Left ventricle myocardium inferior (tissue), 1 donor: ENCODE measurements around the gene CUZD1. TPM values are rescaled to one million over a fixed set of nuclear protein-coding genes. Genes with fewer than 3 reads are reported as not detected.

Experiments
- DNase-seq: peaks from one replicate; pipeline ENCODE4 v3.0.0-alpha.2; 2020
- H3K27ac ChIP-seq: fragments of 200-600 bp; replicated peaks from 2 replicates; pipeline ENCODE4 v1.8.0; 2021
- H3K27me3 ChIP-seq: fragments of 200-600 bp; 2 replicates; pipeline ENCODE4 v1.8.0; 2021; ENCODE audit warnings: low read depth
- H3K36me3 ChIP-seq: fragments of 200-600 bp; 2 replicates; pipeline ENCODE4 v1.8.0; 2021
- H3K4me1 ChIP-seq: fragments of 200-600 bp; 2 replicates; pipeline ENCODE4 v1.8.0; 2021
- H3K4me3 ChIP-seq: fragments of 200-600 bp; 2 replicates; pipeline ENCODE4 v1.8.0; 2021; ENCODE audit warnings: mild to moderate bottlenecking, moderate library complexity
- H3K9me3 ChIP-seq: fragments of 200-600 bp; replicated peaks from 2 replicates; pipeline ENCODE4 v1.8.0; 2021
- intact Hi-C: fragments of 100-400 bp; cut with micrococcal nuclease; formaldehyde crosslinking; loops from one replicate; pipeline ENCODE4 v1.11.0; 2022
- total RNA-seq: library from RNA; stranded (reverse); fragmentation: NEBNext Ultra II Directional; extraction: Animal tissue kit (Norgen Biotek cat#: 25700); gene quantifications from one replicate; pipeline ENCODE4 v1.2.1, GENCODE V29; 2021
- TF ChIP-seq, protein P1 (sequence below): fragments of 200-600 bp; IDR thresholded peaks from 2 replicates; pipeline ENCODE4 v1.8.0; 2021; ENCODE audit warnings: antibody characterized with exemption, mild to moderate bottlenecking, borderline replicate concordance
- donor health status: DM: no; HTN: yes; CAD: no; lungs with severe emphysema.

The CUZD1 gene
- total RNA-seq, 1 donor from 2014 or later: 0.16 TPM

DNA sequence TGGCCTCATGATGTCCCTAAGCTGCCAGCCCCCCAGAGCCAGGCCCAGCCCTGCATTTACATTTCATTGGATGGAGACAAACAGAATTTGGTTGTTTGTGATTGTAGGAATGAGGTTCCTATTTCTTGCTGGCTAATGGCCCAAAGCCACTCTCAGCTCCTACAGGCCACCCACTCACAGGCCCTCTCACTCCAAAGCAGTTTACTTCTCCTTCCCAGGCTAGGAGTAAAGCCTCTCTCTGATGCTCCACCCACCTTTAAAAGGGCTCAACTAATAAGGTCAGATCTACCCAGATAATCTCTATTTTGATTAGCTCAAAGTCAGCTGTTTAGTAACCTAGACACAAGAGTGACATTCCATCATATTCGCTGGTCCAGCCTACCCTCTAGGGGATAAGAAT is 11.2 kb upstream of the CUZD1 start:
- DNase-seq: no peak
- no peak overlapping the region for H3K27ac ChIP-seq
- H3K4me3 ChIP-seq: no peak overlapping the region
- H3K9me3 ChIP-seq: peaks cover 12% of the 10 kb centered on the region
- no peaks in the 10 kb centered on the region for H3K27me3 ChIP-seq
- TF ChIP-seq, protein P1, sequence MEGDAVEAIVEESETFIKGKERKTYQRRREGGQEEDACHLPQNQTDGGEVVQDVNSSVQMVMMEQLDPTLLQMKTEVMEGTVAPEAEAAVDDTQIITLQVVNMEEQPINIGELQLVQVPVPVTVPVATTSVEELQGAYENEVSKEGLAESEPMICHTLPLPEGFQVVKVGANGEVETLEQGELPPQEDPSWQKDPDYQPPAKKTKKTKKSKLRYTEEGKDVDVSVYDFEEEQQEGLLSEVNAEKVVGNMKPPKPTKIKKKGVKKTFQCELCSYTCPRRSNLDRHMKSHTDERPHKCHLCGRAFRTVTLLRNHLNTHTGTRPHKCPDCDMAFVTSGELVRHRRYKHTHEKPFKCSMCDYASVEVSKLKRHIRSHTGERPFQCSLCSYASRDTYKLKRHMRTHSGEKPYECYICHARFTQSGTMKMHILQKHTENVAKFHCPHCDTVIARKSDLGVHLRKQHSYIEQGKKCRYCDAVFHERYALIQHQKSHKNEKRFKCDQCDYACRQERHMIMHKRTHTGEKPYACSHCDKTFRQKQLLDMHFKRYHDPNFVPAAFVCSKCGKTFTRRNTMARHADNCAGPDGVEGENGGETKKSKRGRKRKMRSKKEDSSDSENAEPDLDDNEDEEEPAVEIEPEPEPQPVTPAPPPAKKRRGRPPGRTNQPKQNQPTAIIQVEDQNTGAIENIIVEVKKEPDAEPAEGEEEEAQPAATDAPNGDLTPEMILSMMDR: no peak
- intact Hi-C loops: no loop called here
- peaks cover 5% of the 10 kb centered on the region for H3K36me3 ChIP-seq
- no peaks in the 10 kb centered on the region for H3K4me1 ChIP-seq

DNA sequence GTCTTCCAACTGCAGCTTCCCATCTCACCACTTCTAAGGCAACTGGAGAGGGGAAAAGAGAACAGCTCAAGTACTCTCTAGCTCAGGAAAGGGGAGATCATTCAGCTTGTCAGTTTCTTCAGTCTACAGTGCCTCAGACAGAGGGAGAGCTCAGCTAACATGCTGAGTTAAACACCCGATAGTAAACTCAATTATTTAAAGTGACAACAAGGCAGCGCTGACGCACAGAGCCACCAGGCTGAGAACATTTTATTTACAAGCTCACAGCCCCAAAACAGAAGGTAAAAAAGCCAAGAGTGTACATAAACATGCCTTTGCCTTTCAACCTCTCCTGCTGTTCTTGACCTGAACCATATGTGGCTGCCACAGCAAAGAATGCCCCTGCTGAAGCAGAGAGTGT is 10.1 kb upstream of the CUZD1 start:
- peaks cover 18% of the 10 kb centered on the region for H3K9me3 ChIP-seq
- TF ChIP-seq, protein P1: no peak
- no peak overlapping the region for H3K27ac ChIP-seq
- no peaks in the 10 kb centered on the region for H3K27me3 ChIP-seq
- H3K4me3 ChIP-seq: no peak overlapping the region
- H3K4me1 ChIP-seq: no peaks in the 10 kb centered on the region
- intact Hi-C loops: no loop called here
- DNase-seq: no peak
- peaks cover 5% of the 10 kb centered on the region for H3K36me3 ChIP-seq

DNA sequence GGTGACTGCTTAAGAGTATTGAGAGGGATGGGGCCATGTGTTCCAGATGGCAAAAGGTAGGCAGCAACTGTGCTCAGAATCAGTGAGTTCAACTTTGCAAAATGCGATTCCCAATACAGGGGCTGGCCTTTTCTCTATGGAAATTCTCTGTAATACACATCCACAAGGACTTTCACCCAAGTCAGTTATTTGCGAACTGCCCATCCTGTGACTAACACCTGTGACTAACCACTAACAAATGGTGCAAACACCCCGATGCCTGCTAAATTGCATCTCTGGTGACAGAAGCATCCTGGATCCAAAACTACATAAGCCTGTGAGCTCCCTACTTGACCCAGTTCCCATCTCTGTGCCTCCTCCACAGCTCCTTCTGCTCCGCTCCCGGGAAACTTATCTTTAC is 9.0 kb upstream of the CUZD1 start:
- Histone ChIP-seq H3K27ac (no peak overlapping the region), H3K9me3 (peaks cover 18% of the 10 kb centered on the region), H3K36me3 (peaks cover 5% of the 10 kb centered on the region), H3K4me3 (no peak overlapping the region), H3K27me3 (no peaks in the 10 kb centered on the region), H3K4me1 (no peaks in the 10 kb centered on the region)
- no peak for DNase-seq
- intact Hi-C loops: no loop called here
- TF ChIP-seq, protein P1: no peak

DNA sequence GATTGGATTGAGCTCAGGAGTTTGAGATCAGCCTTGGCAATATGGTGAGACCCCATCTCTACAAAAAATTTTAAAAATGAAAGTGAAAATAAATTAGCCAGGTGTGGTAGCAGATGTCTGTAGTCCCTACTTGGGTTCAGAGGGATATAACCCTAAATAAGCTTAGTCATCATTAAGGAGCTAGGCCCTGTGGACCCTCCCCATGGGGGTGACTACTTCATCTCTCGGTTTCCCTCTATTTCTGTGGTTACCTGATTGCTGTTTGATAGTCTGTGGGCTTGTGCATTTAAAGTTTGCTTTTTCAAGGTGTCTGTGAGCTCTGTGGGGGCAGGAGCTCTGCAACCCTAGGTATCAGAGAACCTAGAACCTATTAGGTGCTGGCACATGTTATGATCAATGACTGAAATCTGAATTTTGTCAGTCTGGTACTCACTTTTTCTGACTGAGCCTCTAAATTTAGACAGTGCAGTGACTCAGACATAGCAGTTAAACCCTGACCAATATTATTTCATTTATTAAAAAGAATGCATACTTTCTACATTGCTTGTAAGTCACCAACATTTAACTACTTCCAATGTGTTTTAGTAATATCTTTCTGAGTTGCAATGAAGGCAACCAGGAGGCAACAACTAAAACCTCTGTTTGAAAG is 8.1 kb upstream of the CUZD1 start:
- Histone ChIP-seq H3K27ac (no peak overlapping the region), H3K9me3 (peaks cover 18% of the 10 kb centered on the region), H3K4me1 (no peaks in the 10 kb centered on the region), H3K4me3 (no peak overlapping the region), H3K36me3 (peaks cover 5% of the 10 kb centered on the region), H3K27me3 (no peaks in the 10 kb centered on the region)
- no peak for DNase-seq
- intact Hi-C loops: no loop called here
- TF ChIP-seq, protein P1: no peak

DNA sequence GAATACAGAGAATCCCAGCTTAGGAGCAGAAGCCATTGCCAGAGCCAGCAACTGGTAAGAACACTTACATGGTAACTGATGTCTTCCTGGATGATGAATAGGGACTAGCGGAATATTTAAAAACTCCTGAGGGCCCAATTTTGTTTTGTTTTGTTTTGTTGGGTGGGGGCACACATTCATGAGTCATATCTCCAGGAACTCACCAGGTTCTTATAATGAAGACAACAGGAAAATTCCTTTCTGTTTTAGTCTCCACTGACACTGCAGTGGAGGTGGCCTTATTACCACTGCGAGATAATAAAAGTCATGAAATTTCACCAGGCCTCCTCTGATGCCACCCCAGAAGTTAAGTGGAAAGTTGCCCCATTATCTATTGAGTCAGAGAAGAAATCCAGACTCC is 6.6 kb upstream of the CUZD1 start:
- H3K27me3 ChIP-seq: no peaks in the 10 kb centered on the region
- intact Hi-C loops: no loop called here
- peaks cover 18% of the 10 kb centered on the region for H3K9me3 ChIP-seq
- peaks cover 5% of the 10 kb centered on the region for H3K36me3 ChIP-seq
- H3K27ac ChIP-seq: no peak overlapping the region
- TF ChIP-seq, protein P1: no peak
- DNase-seq: no peak
- H3K4me1 ChIP-seq: no peaks in the 10 kb centered on the region
- no peak overlapping the region for H3K4me3 ChIP-seq
